Endothelial cell of umbilical vein (primary cell): ENCODE measurements around the gene MLPH. TPM values are rescaled to one million over a fixed set of nuclear protein-coding genes. Genes with fewer than 3 reads are reported as not detected.

Experiments
- BruUV-seq: library from RNA; stranded (reverse); fragments of 400-500 nt; replicated peaks from 2 replicates; lab custom pipeline; 2021; lab: Mats Ljungman, UMichigan
- CTCF ChIA-PET: fragments of 300-600, 350-600 bp; sonication (Branson Sonifier 250); formaldehyde crosslinking; loops from one replicate; lab custom pipeline; 2021; ENCODE audit warnings: antibody characterized with exemption, inconsistent platforms; lab: Charles Lee
- POLR2A ChIA-PET: fragments of 300-600, 350-600 bp; sonication (Branson Sonifier 250); formaldehyde crosslinking; loops from one replicate; lab custom pipeline; 2021; ENCODE audit warnings: antibody characterized with exemption, inconsistent platforms; lab: Charles Lee
- DNase-seq: peaks from one replicate; pipeline ENCODE4 v3.0.0-alpha.2; 2011; ENCODE audit warnings: low read depth, low spot score
- FAIRE-seq: peaks from 2 replicates; lab custom pipeline; 2011; peaks lifted over from hg19 to GRCh38; lab: Jason Lieb, UNC
- H2AFZ ChIP-seq: 2 replicates; pipeline ENCODE4 v1.6.0; 2012; ENCODE audit warnings: low read depth, low read length, control low read depth, inconsistent platforms
- H3K27ac ChIP-seq: 2 replicates; pipeline ENCODE4 v1.5.1; 2011; ENCODE audit warnings: low read depth, mild to moderate bottlenecking, control low read depth, low read length, moderate library complexity; ENCODE audit not compliant: insufficient read depth
- H3K27me3 ChIP-seq, 2 experiments: 2 replicates each; pipeline versions ENCODE4 v1.6.0 to v1.6.1; 2011; ENCODE audit warnings: low read length in 2 of 2, mixed read lengths in 1 of 2; ENCODE audit not compliant: control insufficient read depth in 2 of 2, insufficient read depth in 2 of 2
- H3K36me3 ChIP-seq, 2 experiments: 2 replicates in 1 of 2; 3 replicates in 1 of 2; pipeline ENCODE4 v1.5.1; 2011; ENCODE audit warnings: low read length in 2 of 2, mild to moderate bottlenecking in 1 of 2, moderate library complexity in 1 of 2; ENCODE audit not compliant: control insufficient read depth in 2 of 2, insufficient read depth in 2 of 2; ENCODE audit errors: extremely low read depth in 1 of 2
- H3K4me1 ChIP-seq: 3 replicates; pipeline ENCODE4 v1.5.1; 2011; ENCODE audit warnings: mild to moderate bottlenecking, low read length; ENCODE audit not compliant: control insufficient read depth, insufficient read depth; ENCODE audit errors: extremely low read depth
- H3K4me2 ChIP-seq: 2 replicates; pipeline ENCODE4 v1.6.1; 2011; ENCODE audit warnings: low read length, control low read depth, mixed read lengths; ENCODE audit not compliant: insufficient read depth
- H3K4me3 ChIP-seq, 3 experiments: fragments of 200-600 bp in 1 of 3; sonication (generic), shearing (Covaris generic) in 1 of 3; replicated peaks in 1 of 3; 2 replicates each; pipeline ENCODE4 v1.5.1; 2011 to 2016; ENCODE audit warnings: control low read depth in 3 of 3, low read length in 3 of 3, mild to moderate bottlenecking in 2 of 3, inconsistent platforms in 1 of 3, low read depth in 1 of 3, moderate library complexity in 1 of 3; ENCODE audit not compliant: insufficient read depth in 1 of 3
- H3K79me2 ChIP-seq: 2 replicates; pipeline ENCODE4 v1.6.0; 2012; ENCODE audit warnings: low read length, inconsistent platforms; ENCODE audit not compliant: control insufficient read depth, insufficient read depth
- H3K9ac ChIP-seq: replicated peaks from 2 replicates; pipeline ENCODE3; 2011; ENCODE audit warnings: low read length, control low read depth; ENCODE audit not compliant: insufficient read depth; ENCODE audit errors: extremely low read depth
- H3K9me1 ChIP-seq: replicated peaks from 3 replicates; pipeline ENCODE4 v1.6.0; 2011; ENCODE audit warnings: mild to moderate bottlenecking, low read length; ENCODE audit not compliant: control insufficient read depth, insufficient read depth; ENCODE audit errors: extremely low read depth
- H3K9me3 ChIP-seq: replicated peaks from 2 replicates; pipeline ENCODE4 v1.5.1; 2012; ENCODE audit warnings: low read length, inconsistent platforms; ENCODE audit not compliant: control insufficient read depth, insufficient read depth
- H4K20me1 ChIP-seq: replicated peaks from 2 replicates; pipeline ENCODE3; 2011; ENCODE audit warnings: mild to moderate bottlenecking, low read length; ENCODE audit not compliant: control insufficient read depth, insufficient read depth; ENCODE audit errors: extremely low read depth
- CTCF ChIP-seq, 2 donors: IDR thresholded peaks; 1 replicate in 1 of 2; 2 replicates in 1 of 2; pipeline ENCODE4 v1.5.1; 2011; ENCODE audit warnings: low read length in 2 of 2, mild to moderate bottlenecking in 2 of 2, moderate library complexity in 2 of 2, control low read depth in 1 of 2, inconsistent platforms in 1 of 2, low read depth in 1 of 2; ENCODE audit not compliant: insufficient read depth in 1 of 2; ENCODE audit errors: extremely low read depth in 1 of 2
- EZH2 ChIP-seq: IDR thresholded peaks from 2 replicates; pipeline ENCODE4 v1.6.1; 2012; ENCODE audit warnings: borderline replicate concordance, low read depth, mild to moderate bottlenecking, moderate library complexity, low read length, inconsistent platforms; ENCODE audit not compliant: severe bottlenecking
- FOS ChIP-seq: IDR thresholded peaks from 2 replicates; pipeline ENCODE4 v1.6.1; 2011; ENCODE audit warnings: mild to moderate bottlenecking, low read length, moderate library complexity, borderline replicate concordance; ENCODE audit not compliant: insufficient read depth
- GATA2 ChIP-seq: IDR thresholded peaks from 2 replicates; pipeline ENCODE4 v1.7.0; 2011; ENCODE audit warnings: low read depth, mild to moderate bottlenecking, moderate library complexity, mixed read lengths, low read length; ENCODE audit not compliant: insufficient read length, insufficient read depth
- JUN ChIP-seq: IDR thresholded peaks from 2 replicates; pipeline ENCODE4 v1.6.1; 2011; ENCODE audit warnings: borderline replicate concordance, low read depth; ENCODE audit not compliant: insufficient read length, insufficient read depth
- MAX ChIP-seq: IDR thresholded peaks from 2 replicates; pipeline ENCODE4 v1.6.1; 2011; ENCODE audit not compliant: insufficient read depth, insufficient read length
- MYC ChIP-seq: IDR thresholded peaks from one replicate; pipeline ENCODE4 v1.6.1; 2011; ENCODE audit warnings: mild to moderate bottlenecking, low read depth, low read length
- POLR2A ChIP-seq: IDR thresholded peaks from 2 replicates; pipeline ENCODE4 v1.6.1; 2012; ENCODE audit warnings: low read depth, mild to moderate bottlenecking, control low read depth, low read length
- POLR2AphosphoS5 ChIP-seq: IDR thresholded peaks from 2 replicates; pipeline ENCODE4 v1.6.1; 2012; ENCODE audit warnings: low read depth, mild to moderate bottlenecking, control low read depth, low read length, moderate library complexity; ENCODE audit not compliant: insufficient read depth
- dilution Hi-C: fragments of 300-500 bp; cut with MboI; formaldehyde crosslinking; loops from one replicate; pipeline ENCODE4 v1.15.0; 2019; ENCODE audit warnings: low sequenced_read_pairs; ENCODE audit not compliant: extremely low pct_ligation_motif_present
- intact Hi-C: fragments of 100-400 bp; cut with micrococcal nuclease; formaldehyde crosslinking; loops from one replicate; pipeline ENCODE4 v1.10.0; 2022
- polyA plus RNA-seq, 4 experiments: library from polyadenylated mRNA; depleted of rRNA in 3 of 4; stranded (reverse) in 3 of 4; unstranded in 1 of 4; fragments of >200 nt; gene quantifications; 2 replicates each; pipeline versions ENCODE4 v1.2.1 to v1.2.3, GENCODE V29; 2011 to 2012; ENCODE audit warnings: missing spikeins in 1 of 4
- total RNA-seq: library from RNA; stranded (reverse); gene quantifications from 2 replicates; pipeline ENCODE4 v1.2.3, GENCODE V29; 2021

Gene MLPH
- total and polyA plus RNA-seq, 2 donors (not counting 3 experiments of a cell fraction or from before 2014, with no cell fraction given) = not detected

GRCh38 chr2:237536083-237536415 is 49.0 kb downstream of the MLPH start:
- H3K79me2 ChIP-seq = no peaks in the 10 kb centered on the region
- no peaks in the 10 kb centered on the region for H3K9me1 ChIP-seq
- no peaks in the 10 kb centered on the region for H3K9me3 ChIP-seq
- peaks cover 2% of the 10 kb centered on the region for H3K4me1 ChIP-seq
- FAIRE-seq = no peak
- H2AFZ ChIP-seq = no peak overlapping the region
- no peak for DNase-seq
- H3K27me3 ChIP-seq = no peaks in the 10 kb centered on the region
- H3K4me2 ChIP-seq = no peak overlapping the region
- H3K4me3 ChIP-seq = no peak overlapping the region
- no peaks in the 10 kb centered on the region for H4K20me1 ChIP-seq
- TF ChIP-seq GATA2 = no peak
- TF ChIP-seq POLR2A = no peak
- no peak for TF ChIP-seq FOS
- TF ChIP-seq CTCF (IDR thresholded peaks at IDR 0.05; ENCODE audit: extremely low read depth in 1 of 2, insufficient read depth in 1 of 2, low read depth in 1 of 2, low read length in 2 of 2) = no peak
- no peak for TF ChIP-seq MAX
- TF ChIP-seq JUN = no peak
- no peak for TF ChIP-seq POLR2AphosphoS5
- no peak for TF ChIP-seq MYC
- no peak for TF ChIP-seq EZH2
- intact Hi-C loops = no loop called here
- ChIA-PET POLR2A (no interaction called here), CTCF (interaction anchor here (1.4 kb wide), 1 partner anchor 23 kb away, joined by 4 read pairs; no protein-coding TSS in a partner anchor)
- dilution Hi-C loops = no loop called here
- H3K9ac ChIP-seq = no peak overlapping the region
- no peak overlapping the region for H3K27ac ChIP-seq
- no TSS peak for BruUV-seq
- H3K36me3 ChIP-seq = no peaks in the 10 kb centered on the region
